Stimulated activated CD4-positive, alpha-beta T cell treated with anti-CD3 and anti-CD28 coated beads, TNF-alpha, amount 100 ng/mL, for 1 hour (primary cell): Measurements from ENCODE around the gene SPATA6L.

Experiments used
- DNase-seq, 3 donors: peaks; one replicate each; pipeline ENCODE4 v3.0.0-alpha.2; 2020; ENCODE audit warnings: low read depth in 3 of 3, low spot score in 1 of 3

SPATA6L gene, protein sequence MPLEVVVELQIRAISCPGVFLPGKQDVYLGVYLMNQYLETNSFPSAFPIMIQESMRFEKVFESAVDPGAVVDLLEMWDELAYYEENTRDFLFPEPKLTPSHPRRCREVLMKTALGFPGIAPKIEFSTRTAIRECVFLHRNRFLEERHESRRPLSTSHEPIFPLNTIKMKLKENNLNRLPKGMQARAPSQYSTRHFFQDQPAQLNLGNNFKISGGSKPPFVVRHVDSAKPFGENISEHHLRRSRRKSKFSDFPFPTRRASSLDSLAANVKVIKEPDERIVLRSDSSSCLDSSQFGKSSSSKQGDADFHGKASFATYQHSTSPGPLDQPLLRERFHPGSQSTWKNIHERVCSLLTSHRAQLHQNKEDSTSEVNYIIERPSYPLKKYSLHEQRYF

DNA sequence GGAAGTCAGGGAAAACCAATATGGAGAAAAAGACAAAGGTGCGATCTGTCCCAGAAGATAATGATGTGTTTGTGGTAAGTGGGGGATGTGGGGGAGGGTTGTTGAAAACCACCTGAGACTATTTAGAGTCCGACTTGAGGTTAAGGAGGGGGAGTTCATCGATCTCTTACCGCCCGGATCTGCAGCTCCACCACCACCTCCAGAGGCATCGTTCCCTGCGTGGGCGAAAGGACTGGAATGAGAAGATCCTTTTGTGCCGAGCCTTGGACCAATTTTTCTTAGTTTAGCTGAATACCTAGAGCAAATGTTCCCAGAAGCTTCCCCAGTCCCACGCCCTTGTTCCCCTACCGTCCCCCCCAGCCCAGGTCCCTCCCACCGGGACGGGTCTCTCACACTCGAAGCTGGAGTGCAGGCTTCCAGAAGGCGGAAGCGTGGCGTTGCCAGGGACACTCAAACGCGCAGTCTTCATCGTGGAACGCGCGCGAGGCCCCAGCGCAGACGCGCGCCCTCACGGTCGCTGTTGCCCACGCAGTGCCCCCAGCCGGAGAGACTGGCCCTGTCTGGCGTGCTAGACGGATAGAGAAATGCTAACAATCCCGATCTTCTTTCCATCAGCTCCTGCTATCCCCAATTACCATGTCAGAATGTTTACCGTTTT lies at the start of gene SPATA6L:
Gene SPATA6L, minus strand, starts transcription at position 439 of the 658 bp plus-strand sequence. Its CDS starts 230 bp downstream, at position 209.
- DNase-seq, result peak in 1 of 3 donors; percentile 16

DNA sequence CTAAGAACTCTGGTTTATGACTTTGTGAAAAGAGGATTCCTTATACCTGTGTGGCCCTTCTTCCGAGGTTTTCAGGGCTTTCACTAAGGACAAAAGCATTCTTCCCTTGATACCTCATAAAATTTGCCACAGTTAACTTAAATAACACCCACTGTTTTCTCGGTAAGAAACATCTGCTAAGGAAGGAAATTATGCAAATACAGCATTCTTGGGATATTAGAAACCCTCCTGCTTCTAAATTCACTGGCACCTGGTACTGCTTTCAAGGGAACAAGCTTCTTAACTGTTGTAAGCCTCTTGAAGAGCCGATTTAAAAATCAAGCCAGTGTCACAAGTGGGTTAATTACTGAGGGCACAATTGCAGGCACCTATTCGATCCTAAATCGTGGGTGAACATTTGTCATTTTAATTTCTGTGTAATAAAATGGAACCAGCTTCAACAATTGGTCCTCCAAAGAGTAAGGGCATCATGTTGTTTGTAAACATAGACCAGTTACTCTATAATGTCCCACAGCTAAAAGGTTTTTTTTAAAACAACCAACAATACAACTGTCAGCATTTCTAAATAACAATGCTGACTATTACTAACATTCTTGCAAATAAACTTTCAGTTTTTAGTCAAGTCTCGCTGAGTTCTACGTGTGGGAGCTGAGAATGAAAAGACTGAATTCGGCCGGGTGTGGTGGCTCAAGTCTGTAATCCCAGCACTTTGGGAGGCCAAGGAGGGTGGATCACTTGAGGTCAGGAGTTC lies 48.2 kb upstream of the SPATA6L start:
- DNase-seq, result no peak

DNA sequence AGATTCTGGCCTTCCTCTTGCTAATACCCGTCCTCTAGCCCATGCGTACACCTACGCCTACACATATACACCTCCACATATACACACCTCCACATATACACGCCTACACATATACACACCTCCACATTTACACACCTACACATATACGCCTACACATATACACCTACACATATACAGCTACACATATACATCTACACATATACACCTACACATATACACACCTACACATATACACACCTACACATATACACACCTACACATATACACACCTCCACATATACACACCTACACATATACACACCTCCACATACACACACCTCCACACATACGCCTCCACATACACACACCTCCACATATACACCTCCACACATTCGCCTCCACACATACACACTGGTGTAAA lies 47.6 kb upstream of the SPATA6L start:
- DNase-seq, result no peak

DNA sequence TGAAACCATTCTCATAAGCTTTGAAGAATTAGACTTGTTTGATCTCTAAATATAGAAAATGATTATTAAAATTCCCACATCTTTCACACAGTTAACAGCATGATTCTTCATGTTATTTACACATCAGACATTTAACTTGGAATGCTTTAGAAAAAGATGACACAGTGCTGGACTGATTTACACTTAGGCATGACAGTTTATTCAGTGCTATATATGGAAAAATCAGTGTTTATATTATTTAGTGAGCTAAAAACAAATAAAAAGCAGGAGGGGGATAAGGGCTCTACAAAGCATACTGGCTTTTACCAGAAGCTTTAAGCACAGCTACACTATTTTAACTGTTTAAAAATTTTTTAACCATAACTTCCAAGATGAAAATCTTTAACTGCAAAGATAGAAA lies 43.1 kb upstream of the SPATA6L start:
- no peak for DNase-seq

DNA sequence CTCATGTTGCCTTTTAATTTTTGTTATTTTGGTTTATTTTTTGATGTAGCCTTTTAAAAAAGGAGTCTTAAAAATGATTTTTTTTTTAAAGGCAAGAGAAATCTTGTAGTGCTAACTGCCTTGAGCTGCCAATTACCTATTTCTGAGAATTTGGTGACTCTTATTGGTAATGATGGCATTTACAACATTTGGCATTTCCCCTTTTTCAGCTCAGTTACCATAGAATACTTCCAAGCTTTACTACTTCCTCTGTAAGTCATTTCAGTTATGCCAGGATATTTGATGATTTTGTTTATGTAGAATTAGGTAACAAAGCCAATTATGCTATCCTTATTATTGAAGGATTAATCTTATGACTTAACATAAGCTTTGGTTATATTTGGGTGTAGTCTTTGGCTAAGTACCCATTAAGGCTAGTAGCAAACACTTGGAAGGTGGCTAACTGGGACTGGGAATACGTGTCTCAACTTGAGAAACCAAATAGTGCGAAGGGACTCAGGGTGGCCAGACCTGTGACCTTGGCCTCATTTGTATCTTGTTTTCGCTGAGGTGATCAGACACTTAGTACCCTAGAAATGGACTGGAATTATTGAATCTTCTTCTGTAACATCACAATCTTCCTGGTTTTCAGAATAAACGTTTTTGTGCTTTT lies 40.8 kb upstream of the SPATA6L start:
- no peak for DNase-seq

DNA sequence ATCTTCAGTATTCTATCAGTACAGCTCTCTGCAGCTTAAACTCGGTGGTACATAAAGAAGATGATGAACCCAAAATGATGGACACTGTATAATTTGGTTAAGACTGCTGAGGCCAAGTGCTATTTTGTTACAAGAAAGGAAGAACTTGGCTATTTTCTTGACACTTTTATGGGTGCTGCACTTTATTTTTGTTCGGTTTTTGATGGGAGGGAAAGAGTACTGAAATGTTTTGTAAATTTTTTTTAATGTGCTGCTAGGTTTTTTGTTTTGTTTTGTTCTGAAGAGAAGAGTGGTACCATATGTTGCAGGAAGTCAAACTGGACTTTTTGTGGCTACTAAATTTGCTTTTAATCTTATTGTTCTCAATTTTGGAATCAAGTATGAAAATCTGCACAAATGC lies 39.7 kb upstream of the SPATA6L start:
- DNase-seq, result no peak

DNA sequence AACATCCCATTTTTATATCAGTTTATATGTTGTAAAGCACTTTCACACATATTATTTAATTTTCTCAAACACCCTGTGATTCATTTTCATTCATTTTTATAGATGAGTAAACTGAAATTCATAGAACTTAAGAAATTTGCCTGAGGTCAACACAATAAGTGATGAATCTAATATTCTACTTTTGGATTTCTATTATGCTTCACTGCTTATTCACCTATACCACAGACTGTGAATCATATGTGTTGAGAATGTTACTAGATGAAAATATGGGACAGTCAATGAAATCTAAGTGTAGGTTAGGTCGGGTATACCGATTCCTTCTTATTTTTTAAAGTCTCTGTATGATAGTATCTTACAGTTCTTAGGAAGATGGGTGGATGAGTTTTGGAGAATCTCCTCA lies 37.8 kb upstream of the SPATA6L start:
- no peak for DNase-seq

DNA sequence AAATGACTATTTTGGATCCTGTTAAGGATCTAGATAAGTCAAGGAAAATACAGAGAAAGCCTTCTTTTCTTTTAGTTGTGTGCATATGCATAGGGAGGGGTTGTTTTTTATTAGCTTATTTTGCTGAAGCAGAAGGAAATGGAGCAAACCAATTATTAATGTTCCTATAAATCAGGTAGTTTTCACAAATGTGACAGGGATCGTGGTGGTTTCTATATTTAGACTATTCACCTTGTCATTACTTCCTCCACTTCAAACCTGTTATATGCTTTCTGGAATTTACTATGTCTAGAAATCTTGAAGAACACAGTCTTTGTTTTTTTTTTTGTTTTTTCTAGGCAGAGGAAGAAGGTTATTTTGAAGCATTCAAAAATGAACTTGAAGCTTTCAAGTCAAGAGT lies 35.2 kb upstream of the SPATA6L start:
- no peak for DNase-seq

DNA sequence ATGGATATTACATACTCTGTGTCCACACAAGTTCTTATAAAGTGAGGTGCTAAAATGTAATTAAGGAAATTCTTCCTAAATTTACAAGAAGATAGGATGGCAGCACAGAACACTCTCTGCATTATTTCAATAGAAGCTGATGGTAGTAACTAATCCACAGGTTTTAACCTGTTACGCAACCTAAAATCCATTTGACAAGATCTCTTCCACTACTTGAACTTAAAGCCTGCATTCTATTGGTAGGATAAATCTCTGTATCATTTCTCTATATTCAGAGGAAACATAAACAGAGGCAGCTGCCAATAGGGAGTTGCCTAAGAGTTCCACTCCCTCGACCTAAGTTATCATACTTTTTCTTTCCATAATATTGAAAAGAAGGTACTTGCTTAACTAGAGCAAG lies 34.7 kb upstream of the SPATA6L start:
- DNase-seq, result no peak

DNA sequence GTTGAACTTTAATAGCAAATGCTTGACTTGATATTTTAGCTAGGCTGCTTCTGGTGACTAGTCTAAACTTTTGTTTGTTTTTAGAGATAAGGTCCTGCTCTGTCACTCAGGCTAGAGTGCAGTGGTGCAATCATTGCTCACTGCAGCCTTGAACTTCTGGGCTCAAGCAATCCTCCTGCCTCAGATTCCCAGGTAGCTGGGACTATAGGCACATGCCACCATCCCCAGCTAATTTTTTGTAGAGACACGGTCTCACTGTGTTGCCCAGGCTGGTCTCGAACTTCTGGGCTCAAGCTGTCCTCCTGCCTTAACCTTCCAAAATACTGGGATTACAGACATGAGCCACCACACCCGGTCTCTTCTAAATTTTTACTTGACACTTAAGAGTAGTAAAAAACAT lies 33.8 kb upstream of the SPATA6L start:
- DNase-seq, result no peak

DNA sequence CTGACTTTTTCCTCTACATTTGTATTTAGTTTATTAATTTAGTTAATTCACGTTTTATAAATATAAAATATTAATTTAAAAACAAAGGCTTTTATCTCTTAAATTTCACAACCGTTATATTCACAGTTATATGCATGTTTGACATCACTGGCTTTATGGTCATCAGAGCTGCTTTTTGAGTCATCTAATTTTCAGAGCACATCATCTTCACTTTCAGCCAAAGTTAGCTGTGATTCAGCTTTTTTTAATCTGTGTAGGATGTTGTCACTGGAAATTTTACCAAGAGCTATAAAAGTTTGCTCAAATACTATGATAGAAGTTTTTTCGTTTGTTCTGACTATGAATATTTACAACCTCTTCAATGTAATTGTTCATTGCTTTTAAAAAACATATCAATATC lies 25.5 kb upstream of the SPATA6L start:
- DNase-seq, result no peak

DNA sequence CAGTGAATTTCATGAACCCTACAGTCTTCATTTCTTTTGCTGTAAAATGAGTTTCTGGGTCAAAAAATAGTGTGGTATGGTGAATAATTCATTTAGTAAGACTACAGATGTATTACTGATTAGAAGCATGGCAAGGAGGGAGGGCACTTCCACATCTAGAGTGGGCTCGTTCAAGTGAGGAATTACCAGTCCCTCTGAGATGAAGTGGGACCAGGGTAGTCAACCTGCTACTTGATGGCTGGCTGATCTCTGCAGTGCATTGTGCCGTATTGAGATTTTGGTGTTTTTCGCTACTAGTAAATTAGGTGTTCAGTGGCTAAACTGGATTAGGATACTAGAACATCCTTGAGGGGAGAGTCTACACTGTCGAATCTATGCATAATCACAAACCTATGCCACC lies 23.9 kb upstream of the SPATA6L start:
- no peak for DNase-seq

DNA sequence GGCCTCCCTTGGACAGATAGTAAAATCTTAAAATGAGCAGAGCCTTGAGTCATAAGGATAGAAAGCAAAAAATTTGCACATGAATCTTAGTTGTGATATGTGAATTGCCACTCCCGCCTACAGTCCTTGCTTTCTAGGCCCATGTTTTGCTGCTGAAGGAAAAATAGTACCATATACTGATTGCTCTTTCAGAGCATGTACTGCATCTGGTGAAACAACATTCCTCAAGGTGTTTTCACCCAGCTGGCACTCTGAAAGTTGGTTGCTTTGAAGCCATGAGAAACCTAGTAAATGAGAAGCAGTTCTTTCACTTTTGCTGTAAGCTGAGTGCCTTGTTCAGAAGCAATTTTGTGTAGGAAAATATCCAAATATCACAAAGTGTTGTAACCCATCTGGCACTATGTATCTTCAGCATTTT lies 23.4 kb upstream of the SPATA6L start:
- no peak for DNase-seq

DNA sequence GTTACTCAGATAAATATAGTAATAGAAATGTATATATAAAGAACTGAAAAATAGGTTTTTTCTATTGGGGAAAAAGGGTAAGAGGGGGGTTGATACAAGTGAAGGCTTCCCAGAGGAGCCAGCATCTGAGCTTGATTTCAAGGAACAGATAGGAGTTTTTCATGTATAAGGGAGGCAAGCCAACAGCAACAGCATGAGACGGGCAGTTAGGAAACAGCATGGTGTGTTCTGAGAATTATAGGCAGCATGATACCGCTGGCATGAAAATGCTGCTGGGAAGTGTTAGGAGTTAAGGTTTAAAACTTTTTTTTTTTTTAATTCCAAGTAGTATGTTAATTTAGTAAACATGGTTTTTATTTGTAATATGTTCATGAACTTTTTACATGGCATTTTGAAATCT lies 22.7 kb upstream of the SPATA6L start:
- DNase-seq, result no peak

DNA sequence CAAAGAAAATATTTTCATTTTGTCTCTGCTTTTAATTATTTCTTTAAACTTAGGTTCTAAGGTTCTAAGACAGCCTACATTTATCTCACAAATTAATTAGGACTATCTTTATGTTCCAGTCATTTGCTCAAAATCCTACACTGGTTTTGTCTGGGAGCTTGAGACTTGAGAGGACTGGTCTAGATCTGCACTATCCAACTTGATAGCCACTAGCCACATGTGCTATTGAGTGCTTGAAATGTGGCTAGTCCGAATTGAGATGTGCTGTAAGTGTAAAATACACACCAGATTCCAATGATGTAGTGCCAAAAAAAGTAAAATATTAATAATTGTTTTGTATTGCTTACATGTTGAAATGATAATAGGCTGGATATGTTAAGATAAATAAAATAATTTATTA lies 20.3 kb upstream of the SPATA6L start:
- DNase-seq, result no peak

DNA sequence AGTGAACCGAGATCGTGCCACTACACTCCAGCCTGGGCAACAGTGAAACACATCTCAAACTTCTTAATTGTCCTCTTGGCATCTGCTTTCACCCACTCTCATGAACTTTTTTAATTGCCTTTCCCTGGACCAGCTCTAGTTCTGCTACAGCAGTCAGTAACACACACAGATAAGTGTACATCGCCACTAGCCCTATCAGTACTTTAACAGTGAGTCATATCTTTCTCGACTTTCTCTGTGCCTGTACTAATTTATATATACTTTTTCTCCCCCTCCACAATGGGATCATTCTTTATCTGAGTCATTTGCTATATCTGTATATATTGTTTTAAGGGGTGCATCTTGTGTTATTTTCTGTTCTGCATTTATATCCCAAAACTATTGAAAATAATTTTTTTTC lies 19.8 kb upstream of the SPATA6L start:
- DNase-seq, result no peak

DNA sequence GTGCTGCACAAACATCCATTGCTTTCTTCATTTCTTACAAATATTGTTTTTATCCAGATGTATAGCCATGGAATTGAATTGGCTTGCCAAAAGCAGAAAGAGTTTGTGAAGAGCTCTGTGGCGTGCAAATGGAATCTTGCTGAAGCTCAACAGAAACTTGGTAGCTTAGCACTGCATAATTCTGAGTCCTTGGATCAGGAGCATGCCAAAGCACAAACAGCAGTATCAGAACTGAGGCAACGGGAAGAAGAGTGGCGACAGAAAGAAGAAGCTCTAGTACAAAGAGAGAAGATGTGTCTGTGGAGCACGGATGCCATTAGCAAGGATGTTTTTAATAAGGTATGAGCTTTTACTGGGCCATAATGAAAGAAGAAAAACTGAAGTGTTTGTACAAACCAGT lies 18.5 kb upstream of the SPATA6L start:
- DNase-seq, result no peak

DNA sequence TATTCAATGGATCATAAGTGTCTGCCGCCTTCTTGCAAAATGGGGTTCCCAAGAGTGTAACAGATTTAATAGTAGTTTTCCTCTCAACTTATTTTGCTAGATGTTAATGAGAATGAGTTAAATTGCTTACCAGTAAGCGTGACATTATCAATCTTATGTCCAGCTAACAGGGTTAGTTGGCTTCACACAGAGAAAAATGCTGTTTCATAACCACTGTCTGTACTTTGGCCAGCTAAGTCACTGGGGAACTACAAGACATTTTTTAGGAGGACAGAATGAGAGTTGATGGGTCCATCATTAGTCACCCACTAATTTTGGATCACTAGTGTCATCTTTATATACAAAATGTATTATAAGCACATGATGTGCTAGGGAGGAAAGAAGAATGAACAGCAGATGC lies 14.5 kb upstream of the SPATA6L start:
- DNase-seq, result no peak

DNA sequence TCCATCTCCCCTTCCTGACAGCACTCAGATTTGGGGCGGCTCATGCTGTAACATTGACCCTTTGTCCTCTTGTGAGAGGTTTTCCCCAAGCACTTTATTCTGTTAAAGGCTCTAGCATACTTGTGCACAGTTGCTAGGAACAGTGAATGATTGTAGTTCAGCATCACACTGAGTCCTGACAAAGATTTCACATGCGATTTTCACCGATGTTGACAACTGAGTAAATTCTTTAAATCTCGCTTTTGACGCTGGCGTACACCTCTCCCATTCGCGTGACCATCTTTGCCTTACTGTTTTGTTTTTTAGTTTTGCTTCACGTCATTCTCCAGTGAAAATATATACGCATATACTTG lies 13.9 kb upstream of the SPATA6L start:
- no peak for DNase-seq

DNA sequence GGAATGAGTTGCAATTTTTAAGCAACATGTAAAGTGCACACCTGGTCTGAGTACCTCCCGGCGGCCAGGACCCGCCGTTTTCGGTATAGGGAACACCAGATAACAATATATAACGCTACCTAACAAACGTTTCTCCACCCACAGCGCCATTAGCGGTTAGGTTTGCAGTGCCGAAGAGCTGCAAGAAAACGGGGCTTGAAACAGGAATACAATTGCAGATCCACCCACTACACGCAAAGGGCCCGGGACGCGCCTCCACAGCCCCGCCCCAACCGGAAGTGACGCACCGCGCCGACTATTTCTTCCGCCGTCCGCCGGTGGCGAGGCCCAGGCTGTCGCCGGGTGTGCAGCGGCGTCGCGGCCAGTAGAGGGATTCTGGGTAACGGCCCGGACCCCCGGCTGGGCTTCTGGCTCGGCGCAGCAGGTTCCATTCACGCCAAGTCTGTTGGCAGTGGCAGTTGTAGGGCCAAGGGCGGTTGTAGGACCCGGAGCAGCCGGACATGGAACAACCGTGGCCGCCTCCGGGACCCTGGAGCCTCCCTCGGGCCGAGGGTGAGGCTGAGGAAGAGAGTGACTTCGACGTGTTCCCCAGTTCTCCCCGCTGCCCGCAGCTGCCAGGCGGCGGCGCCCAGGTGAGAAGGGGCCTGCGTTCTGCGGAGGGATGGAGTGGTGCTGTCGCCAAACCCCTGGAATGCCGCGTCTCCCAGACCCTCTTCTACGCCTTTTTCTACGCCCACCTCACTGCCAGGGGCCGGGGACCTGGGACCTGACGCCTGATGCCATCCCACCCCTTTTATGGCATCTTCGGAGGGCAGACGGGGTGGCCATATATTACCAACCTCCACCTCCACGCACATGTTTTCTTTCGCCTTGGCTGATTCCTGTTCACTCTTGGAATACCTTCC lies 13.2 kb upstream of the SPATA6L start, which contains the start of gene CDC37L1:
Gene CDC37L1, plus strand, starts transcription at position 302 of the 905 bp plus-strand sequence. Its CDS starts 199 bp downstream, at position 501.
- DNase-seq, result peak; percentile 94 to 100 (median 99)
